ENCODE results near the gene SLC25A39.

Gene SLC25A39

DNA sequence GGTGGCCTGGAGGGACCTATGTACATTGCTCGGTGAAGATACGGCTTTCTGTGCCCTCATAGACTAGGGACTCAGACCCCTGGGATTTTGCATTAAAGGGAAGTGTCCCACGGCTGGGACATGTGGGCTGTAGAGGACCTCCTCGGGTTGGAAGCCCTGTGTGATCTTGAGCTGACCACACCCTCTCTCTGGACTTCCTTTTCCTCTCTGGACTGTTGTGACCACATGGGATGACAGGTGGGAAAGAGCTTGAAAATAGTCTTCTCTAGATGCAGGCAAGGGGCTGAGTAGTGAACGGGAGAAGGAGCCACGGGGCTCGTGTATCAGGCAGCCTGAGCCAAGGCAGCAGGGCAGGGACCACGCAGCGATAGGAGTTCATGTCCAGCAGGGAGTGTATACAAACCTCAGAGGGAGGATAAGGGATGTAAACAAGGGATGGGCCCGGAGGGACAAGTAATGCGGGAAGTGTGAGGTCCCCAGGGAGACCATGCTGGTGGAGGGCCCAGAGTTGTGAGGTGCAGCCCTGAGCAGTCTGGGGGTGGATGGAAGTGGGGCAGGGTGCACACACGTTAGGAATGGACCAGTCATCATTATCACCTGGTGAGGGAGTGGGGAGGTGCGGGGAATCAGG is 52.2 kb downstream of the SLC25A39 start:
- no peak for DNase-seq

Measured in DMS 273 treated with DMSO at 0.1 percent for 48 hours (cell line).